Neuronal stem cell (in vitro differentiated cells): Measurements from ENCODE around the gene RNF144A.
A peak's percentile ranks its signal among the peaks of the same experiment; 100 is the strongest.

Experiments
- DNase-seq: peaks from one replicate; pipeline ENCODE4 v3.0.0-alpha.2; 2013; ENCODE audit warnings: low spot score
- H2AFZ ChIP-seq: one replicate; pipeline ENCODE4 v1.6.1; 2013; ENCODE audit warnings: mild to moderate bottlenecking, low read length, inconsistent platforms
- H2AK5ac ChIP-seq: 2 replicates; pipeline ENCODE4 v1.6.1; 2013; ENCODE audit warnings: low read depth, mild to moderate bottlenecking, inconsistent platforms, low read length, moderate library complexity, mixed read lengths
- H2BK120ac ChIP-seq: 2 replicates; pipeline ENCODE4 v1.6.1; 2013; ENCODE audit warnings: low read depth, mild to moderate bottlenecking, inconsistent platforms, low read length, moderate library complexity, mixed read lengths
- H2BK12ac ChIP-seq: one replicate; pipeline ENCODE4 v1.6.1; 2013; ENCODE audit warnings: low read length, inconsistent platforms
- H2BK15ac ChIP-seq: 2 replicates; pipeline ENCODE4 v1.6.1; 2013; ENCODE audit warnings: mild to moderate bottlenecking, low read length, inconsistent platforms, mixed read lengths
- H2BK5ac ChIP-seq: one replicate; pipeline ENCODE4 v1.6.1; 2013; ENCODE audit warnings: inconsistent platforms, mild to moderate bottlenecking, low read length, moderate library complexity
- H3K14ac ChIP-seq: one replicate; pipeline ENCODE4 v1.6.1; 2013; ENCODE audit warnings: low read length, inconsistent platforms
- H3K18ac ChIP-seq: 2 replicates; pipeline ENCODE4 v1.6.1; 2013; ENCODE audit warnings: low read length, inconsistent platforms
- H3K23ac ChIP-seq: 2 replicates; pipeline ENCODE4 v1.6.1; 2013; ENCODE audit warnings: low read depth, mild to moderate bottlenecking, mixed read lengths, low read length, inconsistent platforms; ENCODE audit not compliant: poor library complexity
- H3K27ac ChIP-seq: replicated peaks from 3 replicates; pipeline ENCODE4 v1.5.1; 2013; ENCODE audit warnings: low read length, inconsistent platforms
- H3K27me3 ChIP-seq, 3 experiments: 2 replicates each; pipeline ENCODE4 v1.6.1; 2013; ENCODE audit warnings: low read length in 3 of 3, mild to moderate bottlenecking in 2 of 3, inconsistent platforms in 1 of 3, low read depth in 1 of 3, mixed read lengths in 1 of 3, moderate library complexity in 1 of 3; ENCODE audit not compliant: control insufficient read depth in 3 of 3, insufficient read depth in 3 of 3
- H3K36me3 ChIP-seq, 2 donors: replicated peaks in 1 of 2; 2 replicates each; pipeline ENCODE4 v1.6.1; 2013; ENCODE audit warnings: low read length in 2 of 2; ENCODE audit not compliant: control insufficient read depth in 2 of 2, insufficient read depth in 2 of 2
- H3K4ac ChIP-seq: 2 replicates; pipeline ENCODE4 v1.6.1; 2013; ENCODE audit warnings: inconsistent platforms, mild to moderate bottlenecking, low read length, moderate library complexity
- H3K4me1 ChIP-seq, 2 donors: 1 replicate in 1 of 2; 2 replicates in 1 of 2; pipeline ENCODE4 v1.6.1; 2013; ENCODE audit warnings: low read length in 2 of 2, low read depth in 1 of 2; ENCODE audit not compliant: control insufficient read depth in 2 of 2, insufficient read depth in 1 of 2
- H3K4me2 ChIP-seq: one replicate; pipeline ENCODE4 v1.6.1; 2013; ENCODE audit warnings: mild to moderate bottlenecking, low read length, inconsistent platforms; ENCODE audit not compliant: insufficient read depth, poor library complexity, severe bottlenecking
- H3K4me3 ChIP-seq, 2 donors: 2 replicates each; pipeline ENCODE4 v1.5.1; 2013; ENCODE audit warnings: low read length in 2 of 2, mild to moderate bottlenecking in 2 of 2, inconsistent platforms in 1 of 2, moderate library complexity in 1 of 2
- H3K79me1 ChIP-seq: one replicate; pipeline ENCODE4 v1.6.1; 2013; ENCODE audit warnings: low read depth, mild to moderate bottlenecking, inconsistent platforms, low read length, moderate library complexity
- H3K9ac ChIP-seq: one replicate; pipeline ENCODE4 v1.6.1; 2013; ENCODE audit warnings: mild to moderate bottlenecking, low read depth, low read length, inconsistent platforms; ENCODE audit not compliant: poor library complexity
- H3K9me3 ChIP-seq, 2 donors: replicated peaks in 1 of 2; 2 replicates each; pipeline versions ENCODE3 to v1.6.1; 2013; ENCODE audit warnings: low read length in 2 of 2, mild to moderate bottlenecking in 2 of 2, inconsistent platforms in 1 of 2, low read depth in 1 of 2, mixed read lengths in 1 of 2, moderate library complexity in 1 of 2; ENCODE audit not compliant: control insufficient read depth in 2 of 2, insufficient read depth in 1 of 2
- H4K8ac ChIP-seq: one replicate; pipeline ENCODE4 v1.6.1; 2013; ENCODE audit warnings: low read depth, mild to moderate bottlenecking, inconsistent platforms, low read length, moderate library complexity
- H4K91ac ChIP-seq: one replicate; pipeline ENCODE4 v1.6.1; 2013; ENCODE audit warnings: low read length, low read depth, mild to moderate bottlenecking, inconsistent platforms; ENCODE audit not compliant: poor library complexity
- WGBS, 2 donors: extraction: QIAGEN DNeasy Blood & Tissue Kit; methylation state at CpG; one replicate each; pipeline ENCODE4 v1.1.7; 2013; ENCODE audit warnings: missing lambda C conversion rate in 2 of 2, mixed read lengths in 1 of 2; ENCODE audit not compliant: insufficient read length in 2 of 2, insufficient replicate concordance in 1 of 2; ENCODE audit errors: extremely low coverage in 2 of 2; 5-methylcytosine and 5-hydroxymethylcytosine counted together

Gene RNF144A

DNA sequence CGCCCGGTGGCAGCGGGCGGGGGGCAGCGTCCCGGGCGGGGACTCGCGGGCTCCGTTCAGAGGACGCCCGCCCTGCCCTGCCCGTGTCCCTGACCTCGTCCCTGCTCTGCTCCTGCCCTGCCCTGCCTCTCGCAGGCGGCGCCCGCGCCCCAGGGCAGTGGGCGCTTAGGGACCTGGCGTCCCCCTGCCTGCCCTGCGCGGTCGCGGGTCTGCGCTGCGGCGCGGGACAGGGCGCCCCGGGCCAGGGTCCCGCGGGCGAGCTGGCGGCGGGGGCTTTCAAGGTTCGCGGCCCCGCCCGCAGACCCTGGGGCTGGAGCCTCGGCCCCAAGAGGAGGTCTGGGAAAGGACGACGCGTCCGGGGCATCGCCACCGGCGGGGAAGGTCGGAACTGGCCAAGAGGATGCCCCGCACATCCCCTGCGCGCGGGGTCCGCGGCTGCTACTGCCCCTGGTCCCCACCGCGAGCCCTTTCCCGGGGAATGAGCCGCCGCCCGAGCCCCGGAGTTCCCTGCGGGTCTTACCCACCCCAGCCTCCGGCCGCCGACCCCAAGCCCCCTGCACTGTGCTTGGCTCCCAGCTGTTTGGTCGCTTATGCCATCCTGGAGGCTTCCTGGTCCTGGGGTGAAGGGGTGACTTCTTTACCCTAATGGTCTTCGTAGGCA lies 679 bp downstream of the RNF144A start:
- Histone ChIP-seq H3K4me2 (peak overlapping the region; percentile 86), H2AFZ (peak overlapping the region; percentile 98), H3K36me3 (peaks cover 2 to 17% of the 10 kb centered on the region in 2 donors), H3K27ac (no peak overlapping the region), H2BK5ac (no peak overlapping the region), H3K9ac (peak overlapping the region; percentile 91), H3K4me3 (peak overlapping the region; percentile 76 to 96), H4K91ac (no peak overlapping the region), H2AK5ac (no peak overlapping the region), H2BK15ac (no peak overlapping the region), H2BK120ac (no peak overlapping the region), H3K14ac (no peak overlapping the region), H3K4ac (no peak overlapping the region), H3K4me1 (peaks cover 10 to 26% of the 10 kb centered on the region in 2 donors), H4K8ac (no peak overlapping the region), H3K9me3 (no peaks in the 10 kb centered on the region), H3K27me3 (no peaks in the 10 kb centered on the region), H3K23ac (no peak overlapping the region), H3K18ac (peak overlapping the region; percentile 61), H3K79me1 (peaks cover 13% of the 10 kb centered on the region), H2BK12ac (no peak overlapping the region)
- WGBS, 2 donors: no CpG with 5 or more reads among the region's 68 CpGs
- peak; percentile 32 for DNase-seq

DNA sequence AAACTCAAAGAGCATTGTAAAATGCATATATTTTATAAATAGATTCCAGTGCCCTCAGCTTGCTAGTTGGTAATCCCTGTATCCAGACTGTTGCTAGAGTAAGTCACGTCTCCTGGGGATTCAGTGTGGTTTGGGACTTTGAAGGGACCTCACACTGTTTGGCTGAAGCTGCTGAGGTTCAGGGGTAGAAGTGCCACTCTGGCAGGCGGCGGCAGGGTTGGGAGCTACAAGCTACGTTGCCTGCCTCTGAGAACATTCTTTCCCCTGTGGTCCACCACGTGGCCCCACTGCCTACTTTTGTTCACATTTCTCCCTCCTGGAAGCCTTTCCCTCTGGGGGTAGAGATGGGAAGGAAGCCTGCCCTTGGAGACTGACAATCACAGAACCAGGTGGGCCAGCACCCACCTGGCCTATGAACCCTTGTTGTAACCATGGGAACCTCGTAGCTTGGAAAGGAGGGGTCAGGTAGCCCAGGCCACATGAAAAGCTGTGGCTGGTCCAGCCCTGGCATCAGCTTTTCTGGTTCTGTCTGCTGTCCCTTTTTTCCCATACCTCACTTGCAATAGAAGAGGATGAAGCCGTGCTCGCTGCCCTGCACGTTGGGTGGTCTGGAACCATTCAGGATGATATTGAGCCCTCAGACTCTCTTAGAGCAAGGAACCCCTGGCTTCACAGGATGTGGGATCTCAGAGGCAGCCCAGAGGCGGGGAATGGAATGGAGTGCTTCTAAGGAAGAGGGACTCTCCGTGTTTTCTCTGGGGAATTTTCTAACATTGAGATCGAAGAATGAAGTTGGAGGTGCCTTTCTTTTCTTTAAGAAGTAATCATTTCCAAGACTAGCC lies 2.9 kb downstream of the RNF144A start:
- Histone ChIP-seq H3K36me3 (peaks cover 5 to 27% of the 10 kb centered on the region in 2 donors), H3K4me1 (peaks cover 10 to 30% of the 10 kb centered on the region in 2 donors), H3K9me3 (no peaks in the 10 kb centered on the region), H3K9ac (peak overlapping the region; percentile 51), H3K23ac (no peak overlapping the region), H3K14ac (no peak overlapping the region), H3K4me3 (no peak overlapping the region), H3K79me1 (peaks cover 28% of the 10 kb centered on the region), H4K8ac (no peak overlapping the region), H3K18ac (no peak overlapping the region), H2BK12ac (no peak overlapping the region), H2AFZ (no peak overlapping the region), H3K27ac (no peak overlapping the region), H3K4ac (no peak overlapping the region), H3K27me3 (no peaks in the 10 kb centered on the region), H2BK5ac (no peak overlapping the region), H2AK5ac (no peak overlapping the region), H3K4me2 (no peak overlapping the region), H2BK15ac (no peak overlapping the region), H2BK120ac (no peak overlapping the region), H4K91ac (no peak overlapping the region)
- no CpG with 5 or more reads among the region's 12 CpGs for WGBS, 2 donors
- DNase-seq: no peak

DNA sequence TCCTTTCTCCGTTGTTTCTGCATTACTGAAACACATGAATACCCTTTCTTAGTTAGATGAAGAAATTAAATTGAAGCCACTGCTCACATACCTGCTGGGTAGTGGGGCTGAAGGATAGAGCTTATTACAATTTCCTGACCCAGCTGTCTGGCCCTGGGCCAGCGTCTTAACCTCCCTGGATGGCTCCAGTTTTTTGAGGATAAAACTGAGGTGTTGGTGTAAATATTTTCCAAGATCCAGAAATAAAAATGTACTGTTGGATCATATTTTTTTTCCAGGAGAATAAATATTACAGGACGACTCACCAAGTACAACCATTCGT lies 3.5 kb downstream of the RNF144A start:
- no peak overlapping the region for H2AK5ac ChIP-seq
- no CpG with 5 or more reads among the region's 4 CpGs for WGBS, 2 donors

DNA sequence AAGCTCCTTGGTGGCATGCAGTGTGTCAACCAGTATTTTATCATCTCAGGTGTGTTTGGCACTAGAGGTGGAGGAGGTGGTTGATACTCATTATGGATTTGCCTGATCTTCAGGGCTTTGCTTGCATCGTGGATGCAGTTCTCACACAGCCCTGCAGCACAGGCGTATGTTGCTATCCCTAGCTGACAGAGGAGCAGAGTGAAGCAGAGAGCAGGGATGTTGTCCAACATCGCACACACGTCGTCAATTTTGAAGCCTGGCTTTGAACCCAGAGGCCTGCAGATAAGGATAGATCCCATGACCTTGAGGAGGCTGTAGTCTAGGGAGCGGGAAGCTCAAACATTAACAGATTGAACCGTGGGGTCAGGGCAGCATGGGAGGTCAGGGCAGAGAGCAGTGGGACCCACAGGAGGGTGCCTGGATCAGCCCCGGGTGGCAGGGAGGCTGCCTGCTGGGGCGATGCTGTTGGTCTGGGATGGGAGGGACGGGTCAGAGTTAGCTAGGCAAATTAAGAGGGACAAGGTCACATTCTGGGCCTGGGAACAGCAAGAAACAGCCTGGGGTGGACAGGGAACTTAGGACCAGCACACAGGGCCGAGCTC lies 4.2 kb downstream of the RNF144A start:
- peak overlapping the region in 1 of 2 donors; percentile 11 for H3K4me3 ChIP-seq
- H3K4me1 ChIP-seq: peaks cover 4 to 30% of the 10 kb centered on the region in 2 donors

More for the DNA sequence above, 3.5 kb downstream of the RNF144A start:
- H3K27me3 ChIP-seq: no peaks in the 10 kb centered on the region
- H3K18ac ChIP-seq: no peak overlapping the region
- H2BK15ac ChIP-seq: no peak overlapping the region
- H4K91ac ChIP-seq: no peak overlapping the region
- no peak for DNase-seq
- no peak overlapping the region for H3K27ac ChIP-seq
- peaks cover 5 to 30% of the 10 kb centered on the region in 2 donors for H3K4me1 ChIP-seq
- H3K36me3 ChIP-seq: peaks cover 5 to 33% of the 10 kb centered on the region in 2 donors
- H4K8ac ChIP-seq: no peak overlapping the region
- H2BK5ac ChIP-seq: no peak overlapping the region
- no peak overlapping the region for H3K23ac ChIP-seq
- no peak overlapping the region for H3K9ac ChIP-seq
- H3K14ac ChIP-seq: no peak overlapping the region
- H3K4ac ChIP-seq: no peak overlapping the region
- H2BK120ac ChIP-seq: no peak overlapping the region
- H3K4me3 ChIP-seq: no peak overlapping the region
- H2BK12ac ChIP-seq: no peak overlapping the region
- peaks cover 28% of the 10 kb centered on the region for H3K79me1 ChIP-seq
- H3K9me3 ChIP-seq: no peaks in the 10 kb centered on the region
- H2AFZ ChIP-seq: no peak overlapping the region
- no peak overlapping the region for H3K4me2 ChIP-seq

More for the DNA sequence above, 4.2 kb downstream of the RNF144A start:
- Histone ChIP-seq H2AFZ (no peak overlapping the region), H3K18ac (peak overlapping the region; percentile 46), H2BK5ac (no peak overlapping the region), H3K9me3 (no peaks in the 10 kb centered on the region), H3K14ac (peak overlapping the region; percentile 9), H3K4ac (no peak overlapping the region), H3K9ac (peak overlapping the region; percentile 80), H2BK120ac (no peak overlapping the region), H3K4me2 (no peak overlapping the region), H2BK12ac (no peak overlapping the region), H3K79me1 (peaks cover 32% of the 10 kb centered on the region), H3K23ac (peak overlapping the region; percentile 26), H3K36me3 (peaks cover 5 to 33% of the 10 kb centered on the region in 2 donors), H2AK5ac (no peak overlapping the region), H4K91ac (peak overlapping the region; percentile 46), H3K27ac (no peak overlapping the region), H2BK15ac (no peak overlapping the region), H4K8ac (no peak overlapping the region), H3K27me3 (no peaks in the 10 kb centered on the region)
- WGBS, 2 donors: no CpG with 5 or more reads among the region's 11 CpGs
- no peak for DNase-seq
